HCT116 (cell line): ENCODE measurements around the gene NLRP12. TPM values are rescaled to one million over a fixed set of nuclear protein-coding genes. Genes with fewer than 3 reads are reported as not detected.

Experiments
- ATAC-seq: fragments of 200-7000 bp; cut with Tn5 transposase; 2 replicates; pipeline ENCODE4 v1.9.1; 2020; ENCODE audit warnings: mild to moderate bottlenecking, moderate library complexity
- BruUV-seq: library from RNA; stranded (reverse); fragments of 400-500 nt; replicated peaks from 2 replicates; lab custom pipeline; 2021; lab: Mats Ljungman, UMichigan
- CTCF ChIA-PET: fragments of 300-600 bp; sonication (Branson Sonifier 250); formaldehyde crosslinking; loops from one replicate; lab custom pipeline; 2021; ENCODE audit warnings: antibody characterized with exemption; lab: Charles Lee
- POLR2A ChIA-PET: fragments of 300-600, 350-600 bp; sonication (Branson Sonifier 250); formaldehyde crosslinking; loops from one replicate; lab custom pipeline; 2021; ENCODE audit warnings: antibody characterized with exemption; lab: Charles Lee
- RAD21 ChIA-PET, 2 experiments: fragments of 300-600 bp; sonication (Branson Sonifier 250); formaldehyde crosslinking; loops; one replicate each; lab custom pipeline; 2023; ENCODE audit warnings: low total read pairs in 2 of 2; ENCODE audit not compliant: uncharacterized antibody in 2 of 2, unreplicated experiment in 2 of 2, low non-redundant PET in 1 of 2; lab: Charles Lee
- DNase-seq: peaks from one replicate; pipeline ENCODE4 v3.0.0-alpha.2; 2010; ENCODE audit warnings: low read depth, low spot score
- H2AFZ ChIP-seq: fragments of 200-600 bp; shearing (Covaris generic), sonication (generic); 2 replicates; pipeline ENCODE4 v1.6.1; 2017; ENCODE audit warnings: low read depth, mixed run types, mixed read lengths, antibody characterized with exemption, low read length; ENCODE audit not compliant: poor library complexity, severe bottlenecking
- H3K27ac ChIP-seq: 2 replicates; pipeline ENCODE4 v1.5.1; 2012; ENCODE audit warnings: low read depth, low read length
- H3K27me3 ChIP-seq: fragments of 200-600 bp; sonication (generic); 2 replicates; pipeline ENCODE4 v1.6.1; 2016; ENCODE audit warnings: mixed run types, low read length, mixed read lengths; ENCODE audit not compliant: insufficient read depth
- H3K36me3 ChIP-seq, 2 experiments: fragments of 200-500 bp in 1 of 2; fragments of 200-600 bp in 1 of 2; sonication (Bioruptor generic) in 1 of 2; sonication (generic) in 1 of 2; 2 replicates each; pipeline versions ENCODE4 v1.5.1 to v1.6.1; 2014 to 2016; ENCODE audit warnings: low read length in 2 of 2, inconsistent platforms in 1 of 2, mixed read lengths in 1 of 2, mixed run types in 1 of 2; ENCODE audit not compliant: insufficient read depth in 2 of 2, control insufficient read depth in 1 of 2
- H3K4me1 ChIP-seq, 2 experiments: fragments of 200-600 bp in 1 of 2; sonication (generic) in 1 of 2; 2 replicates each; pipeline versions ENCODE4 v1.5.1 to v1.6.1; 2012 to 2017; ENCODE audit warnings: low read length in 2 of 2, inconsistent platforms in 1 of 2, mild to moderate bottlenecking in 1 of 2, mixed read lengths in 1 of 2, mixed run types in 1 of 2, moderate library complexity in 1 of 2; ENCODE audit not compliant: insufficient read depth in 2 of 2, control insufficient read depth in 1 of 2
- H3K4me2 ChIP-seq: fragments of 200-600 bp; sonication (generic); 2 replicates; pipeline ENCODE4 v1.6.1; 2017; ENCODE audit warnings: mixed run types, low read length, mixed read lengths
- H3K4me3 ChIP-seq, 2 experiments: fragments of 200-600 bp in 1 of 2; sonication (generic) in 1 of 2; replicated peaks in 1 of 2; 2 replicates each; pipeline ENCODE4 v1.5.1; 2011 to 2016; ENCODE audit warnings: low read length in 2 of 2, control low read depth in 1 of 2, low read depth in 1 of 2, mild to moderate bottlenecking in 1 of 2, mixed read lengths in 1 of 2, mixed run types in 1 of 2
- H3K79me2 ChIP-seq: fragments of 200-600 bp; sonication (generic); 2 replicates; pipeline ENCODE4 v1.6.1; 2017; ENCODE audit warnings: mild to moderate bottlenecking, mixed run types, low read length, moderate library complexity, mixed read lengths; ENCODE audit not compliant: insufficient read depth
- H3K9ac ChIP-seq: fragments of 200-600 bp; sonication (generic); 2 replicates; pipeline ENCODE4 v1.6.1; 2016; ENCODE audit warnings: low read length, mixed read lengths
- H3K9me2 ChIP-seq: fragments of 200-600 bp; sonication (generic), shearing (Covaris generic); 2 replicates; pipeline ENCODE4 v1.6.1; 2017; ENCODE audit warnings: mixed run types, mild to moderate bottlenecking, moderate library complexity; ENCODE audit not compliant: insufficient read depth
- H3K9me3 ChIP-seq, 2 experiments: fragments of 200-500 bp in 1 of 2; fragments of 200-600 bp in 1 of 2; sonication (Bioruptor generic) in 1 of 2; sonication (generic) in 1 of 2; 2 replicates each; pipeline ENCODE4 v1.6.1; 2014 to 2017; ENCODE audit warnings: low read length in 2 of 2, mixed read lengths in 2 of 2, inconsistent platforms in 1 of 2, low read depth in 1 of 2, mild to moderate bottlenecking in 1 of 2, mixed run types in 1 of 2, moderate library complexity in 1 of 2; ENCODE audit not compliant: control insufficient read depth in 1 of 2, insufficient read depth in 1 of 2
- H4K20me1 ChIP-seq: fragments of 200-600 bp; sonication (generic), shearing (Covaris generic); 2 replicates; pipeline ENCODE4 v1.6.1; 2017; ENCODE audit warnings: mixed run types, mild to moderate bottlenecking, moderate library complexity; ENCODE audit not compliant: insufficient read depth
- ATF3 ChIP-seq: IDR thresholded peaks from 2 replicates; pipeline ENCODE4 v1.6.1; 2012
- CEBPB ChIP-seq: IDR thresholded peaks from 2 replicates; pipeline ENCODE4 v1.6.1; 2012; ENCODE audit warnings: low read depth
- CTCF ChIP-seq, 3 experiments: fragments of 200-600 bp in 1 of 3; sonication (generic) in 1 of 3; IDR thresholded peaks in 2 of 3; conservative IDR thresholded peaks in 1 of 3; 2 replicates each; pipeline ENCODE4 v1.5.1; 2012 to 2017; ENCODE audit warnings: low read depth in 2 of 3, low read length in 2 of 3, antibody characterized with exemption in 1 of 3, borderline replicate concordance in 1 of 3, control low read depth in 1 of 3, mild to moderate bottlenecking in 1 of 3, mixed read lengths in 1 of 3, mixed run types in 1 of 3, moderate library complexity in 1 of 3; ENCODE audit not compliant: insufficient read depth in 1 of 3
- EZH2phosphoT487 ChIP-seq: fragments of 200-600 bp; IDR thresholded peaks from 2 replicates; pipeline ENCODE4 v1.6.1; 2018; ENCODE audit warnings: antibody characterized with exemption, borderline replicate concordance
- FOSL1 ChIP-seq: IDR thresholded peaks from 2 replicates; pipeline ENCODE4 v1.6.1; 2012; ENCODE audit warnings: low read depth
- JUND ChIP-seq: IDR thresholded peaks from 2 replicates; pipeline ENCODE4 v1.6.1; 2012
- MAX ChIP-seq: IDR thresholded peaks from 2 replicates; pipeline ENCODE4 v1.6.1; 2012
- POLR2A ChIP-seq: IDR thresholded peaks from 2 replicates; pipeline ENCODE4 v1.7.0; 2011; ENCODE audit warnings: borderline replicate concordance; ENCODE audit not compliant: insufficient read depth, insufficient read length; ENCODE audit errors: extremely low read depth
- SIN3A ChIP-seq: IDR thresholded peaks from 2 replicates; pipeline ENCODE4 v1.6.1; 2012; ENCODE audit warnings: low read depth
- SP1 ChIP-seq: IDR thresholded peaks from 2 replicates; pipeline ENCODE4 v1.6.1; 2012; ENCODE audit warnings: low read depth
- ZBTB33 ChIP-seq: IDR thresholded peaks from 2 replicates; pipeline ENCODE4 v1.6.1; 2011; ENCODE audit warnings: mild to moderate bottlenecking, low read length, moderate library complexity; ENCODE audit not compliant: insufficient replicate concordance; ENCODE audit errors: extremely low read depth
- ZFX ChIP-seq: fragments of 450-650 bp; IDR thresholded peaks from 2 replicates; pipeline ENCODE4 v1.6.1; 2017
- ZNF274 ChIP-seq: fragments of 200-500 bp; sonication (Bioruptor generic); IDR thresholded peaks from 2 replicates; pipeline ENCODE4 v1.6.1; 2014; ENCODE audit warnings: mild to moderate bottlenecking, low read depth, low read length, inconsistent platforms
- intact Hi-C: fragments of 100-400 bp; cut with micrococcal nuclease; formaldehyde crosslinking; loops from 2 replicates; pipeline ENCODE4 v1.10.0; 2022
- total RNA-seq: library from RNA; stranded (reverse); gene quantifications from one replicate; pipeline ENCODE4 v1.2.1, GENCODE V29; 2021; ENCODE audit not compliant: unreplicated experiment

NLRP12 gene
- total RNA-seq, 1 experiment from 2014 or later, result 0.25 TPM

- Histone ChIP-seq H3K27ac (no peak overlapping the region), H3K27me3 (no peaks in the 10 kb centered on the region), H3K79me2 (no peaks in the 10 kb centered on the region), H3K4me3 (no peak overlapping the region), H3K9me3 (no peaks in the 10 kb centered on the region), H3K36me3 (no peaks in the 10 kb centered on the region), H4K20me1 (no peaks in the 10 kb centered on the region), H3K4me2 (no peak overlapping the region), H3K9ac (no peak overlapping the region), H2AFZ (no peak overlapping the region)
- BruUV-seq, result no TSS peak
- ChIA-PET POLR2A (no interaction called here), CTCF (interaction anchor here (0.7 kb wide), 1 partner anchor 212 kb away, joined by 4 read pairs; no protein-coding TSS in a partner anchor)
- ATAC-seq (peak; percentile 45; the same call in 1 of the 2 replicates), DNase-seq (no peak)
- intact Hi-C loops, result no loop called here
- peak in 2 of 3 experiments; percentile 40 to 42; a peak in 4 of 6 replicates for TF ChIP-seq CTCF (IDR thresholded peaks at IDR 0.05 in 2 of 3, conservative IDR thresholded peaks at IDR 0.05 in 1 of 3; ENCODE audit: borderline replicate concordance in 1 of 3, insufficient read depth in 1 of 3, low read depth in 2 of 3, low read length in 2 of 3)
- TF ChIP-seq SP1, result no peak
- TF ChIP-seq MAX, result no peak
- TF ChIP-seq, all 23 proteins: peak for 1
- Histone ChIP-seq H3K9me2 (no peaks in the 10 kb centered on the region), H3K4me1 (no peaks in the 10 kb centered on the region)
- RAD21 ChIA-PET, result no interaction called here
These were observed 11.8 kb downstream of the NLRP12 start for GRCh38 chr19:53812335-53812734.

GRCh38 chr19:53810891-53811290 is 13.2 kb downstream of the NLRP12 start:
- no peak overlapping the region for H3K9ac ChIP-seq
- CTCF ChIA-PET, result interaction anchor here (0.9 to 4.8 kb wide), 5 partner anchors 18 to 236 kb away, joined by 3 to 60 read pairs (median 23); no protein-coding TSS in a partner anchor
- intact Hi-C loops, result no loop called here
- no peak overlapping the region for H2AFZ ChIP-seq
- no peaks in the 10 kb centered on the region for H3K27me3 ChIP-seq
- H4K20me1 ChIP-seq, result no peaks in the 10 kb centered on the region
- no peaks in the 10 kb centered on the region for H3K9me2 ChIP-seq
- no peak for ATAC-seq
- H3K79me2 ChIP-seq, result no peaks in the 10 kb centered on the region
- no peak for DNase-seq
- POLR2A ChIA-PET, result interaction anchor here (1.9 kb wide), 1 partner anchor 326 kb away, joined by 4 read pairs; the partner anchor contains the start of gene CNOT3
- no peaks in the 10 kb centered on the region for H3K4me1 ChIP-seq
- H3K27ac ChIP-seq, result no peak overlapping the region
- RAD21 ChIA-PET, result interaction anchor here in 1 of 2 experiments (0.5 kb wide), 1 partner anchor 233 kb away, joined by 5 read pairs; no protein-coding TSS in a partner anchor
- H3K4me2 ChIP-seq, result no peak overlapping the region
- H3K36me3 ChIP-seq, result no peaks in the 10 kb centered on the region
- BruUV-seq, result no TSS peak
- H3K9me3 ChIP-seq, result no peaks in the 10 kb centered on the region
- H3K4me3 ChIP-seq, result no peak overlapping the region
- no peak for TF ChIP-seq FOSL1
- no peak for TF ChIP-seq CEBPB
- no peak for TF ChIP-seq SIN3A
- no peak for TF ChIP-seq ZBTB33
- TF ChIP-seq ATF3, result no peak
- TF ChIP-seq CTCF (IDR thresholded peaks at IDR 0.05 in 2 of 3, conservative IDR thresholded peaks at IDR 0.05 in 1 of 3; ENCODE audit: borderline replicate concordance in 1 of 3, insufficient read depth in 1 of 3, low read depth in 2 of 3, low read length in 2 of 3), result no peak
- no peak for TF ChIP-seq JUND
- no peak for TF ChIP-seq ZFX
- TF ChIP-seq POLR2A, result no peak
- TF ChIP-seq SP1, result no peak
- no peak for TF ChIP-seq EZH2phosphoT487
- TF ChIP-seq ZNF274, result no peak
